Body of pancreas (tissue), 4 donors: ENCODE measurements around the gene TARS3.

Experiments used
- POLR2A ChIP-seq, 3 donors: fragments of 450-650 bp; IDR thresholded peaks; one replicate each; pipeline ENCODE4 v1.6.1; 2016; ENCODE audit warnings: antibody characterized with exemption in 3 of 3, mild to moderate bottlenecking in 2 of 3
- TF ChIP-seq, protein P1 (sequence below), 7 experiments: fragments of 450-650 bp in 4 of 7; fragments of 200-600 bp in 3 of 7; sonication (generic) in 3 of 7; IDR thresholded peaks; one replicate each; pipeline ENCODE4 v1.5.1; 2016 to 2019; ENCODE audit warnings: antibody characterized with exemption in 7 of 7

GRCh38 chr15:101612676-101613075 is 111.6 kb downstream of the TARS3 start:
- TF ChIP-seq, protein P1, sequence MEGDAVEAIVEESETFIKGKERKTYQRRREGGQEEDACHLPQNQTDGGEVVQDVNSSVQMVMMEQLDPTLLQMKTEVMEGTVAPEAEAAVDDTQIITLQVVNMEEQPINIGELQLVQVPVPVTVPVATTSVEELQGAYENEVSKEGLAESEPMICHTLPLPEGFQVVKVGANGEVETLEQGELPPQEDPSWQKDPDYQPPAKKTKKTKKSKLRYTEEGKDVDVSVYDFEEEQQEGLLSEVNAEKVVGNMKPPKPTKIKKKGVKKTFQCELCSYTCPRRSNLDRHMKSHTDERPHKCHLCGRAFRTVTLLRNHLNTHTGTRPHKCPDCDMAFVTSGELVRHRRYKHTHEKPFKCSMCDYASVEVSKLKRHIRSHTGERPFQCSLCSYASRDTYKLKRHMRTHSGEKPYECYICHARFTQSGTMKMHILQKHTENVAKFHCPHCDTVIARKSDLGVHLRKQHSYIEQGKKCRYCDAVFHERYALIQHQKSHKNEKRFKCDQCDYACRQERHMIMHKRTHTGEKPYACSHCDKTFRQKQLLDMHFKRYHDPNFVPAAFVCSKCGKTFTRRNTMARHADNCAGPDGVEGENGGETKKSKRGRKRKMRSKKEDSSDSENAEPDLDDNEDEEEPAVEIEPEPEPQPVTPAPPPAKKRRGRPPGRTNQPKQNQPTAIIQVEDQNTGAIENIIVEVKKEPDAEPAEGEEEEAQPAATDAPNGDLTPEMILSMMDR (IDR thresholded peaks at IDR 0.05) = no peak
- TF ChIP-seq POLR2A (IDR thresholded peaks at IDR 0.05) = no peak
